H1 (cell line): Measurements from ENCODE around the gene RNF208. TPM values are rescaled to one million over a fixed set of nuclear protein-coding genes. Genes with fewer than 3 reads are reported as not detected.

Experiments
- CTCF ChIA-PET: fragments of 300-600 bp; sonication (Branson Sonifier 250); formaldehyde crosslinking; loops from one replicate; lab custom pipeline; 2021; ENCODE audit not compliant: partially characterized antibody; lab: Charles Lee
- POLR2A ChIA-PET: fragments of 300-600 bp; sonication (Branson Sonifier 250); formaldehyde crosslinking; loops from one replicate; lab custom pipeline; 2021; ENCODE audit warnings: inconsistent platforms; ENCODE audit not compliant: partially characterized antibody; lab: Charles Lee
- DNase-seq, 2 experiments: peaks; one replicate each; pipeline versions ENCODE4 v3.0.0 to v3.0.0-alpha.2; 2010 to 2022; ENCODE audit warnings: low spot score in 2 of 2, low read depth in 1 of 2, mixed read lengths in 1 of 2
- FAIRE-seq: peaks from 2 replicates; lab custom pipeline; 2011; peaks lifted over from hg19 to GRCh38; lab: Jason Lieb, UNC
- H2AFZ ChIP-seq: 2 replicates; pipeline ENCODE4 v1.8.1; 2012; ENCODE audit warnings: low read length, inconsistent platforms
- H2AK5ac ChIP-seq: 2 replicates; pipeline ENCODE4 v1.6.1; 2013; ENCODE audit warnings: low read depth, low read length
- H2BK120ac ChIP-seq: replicated peaks from 2 replicates; pipeline ENCODE3; 2013; ENCODE audit warnings: low read depth, low read length, inconsistent platforms
- H2BK12ac ChIP-seq: 2 replicates; pipeline ENCODE4 v1.6.1; 2013; ENCODE audit warnings: low read depth, low read length
- H2BK15ac ChIP-seq: 2 replicates; pipeline ENCODE4 v1.6.1; 2013; ENCODE audit warnings: low read length
- H2BK20ac ChIP-seq: 2 replicates; pipeline ENCODE4 v1.6.1; 2013; ENCODE audit warnings: low read length
- H2BK5ac ChIP-seq: 2 replicates; pipeline ENCODE4 v1.6.1; 2013; ENCODE audit warnings: low read depth, low read length
- H3K14ac ChIP-seq: 2 replicates; pipeline ENCODE4 v1.6.1; 2013; ENCODE audit warnings: inconsistent platforms; ENCODE audit not compliant: insufficient read length
- H3K18ac ChIP-seq: 2 replicates; pipeline ENCODE4 v1.6.1; 2013; ENCODE audit warnings: low read length; ENCODE audit errors: extremely low read depth
- H3K23ac ChIP-seq: 2 replicates; pipeline ENCODE4 v1.6.1; 2013; ENCODE audit warnings: inconsistent platforms; ENCODE audit not compliant: insufficient read length
- H3K23me2 ChIP-seq: 2 replicates; pipeline ENCODE4 v1.6.1; 2013; ENCODE audit warnings: low read depth, low read length
- H3K27ac ChIP-seq: 2 replicates; pipeline ENCODE4 v1.6.1; 2011; ENCODE audit warnings: low read depth, low read length, inconsistent platforms
- H3K27me3 ChIP-seq, 4 experiments: replicated peaks in 1 of 4; 1 replicate in 1 of 4; 2 replicates in 3 of 4; pipeline versions ENCODE4 v1.6.1 to v1.8.1; 2011 to 2013; ENCODE audit warnings: low read length in 3 of 4, mild to moderate bottlenecking in 3 of 4, inconsistent platforms in 2 of 4, mixed read lengths in 2 of 4, moderate library complexity in 1 of 4; ENCODE audit not compliant: control insufficient read depth in 3 of 4, insufficient read depth in 3 of 4; ENCODE audit errors: extremely low read depth in 1 of 4
- H3K36me3 ChIP-seq, 4 experiments: 2 replicates each; pipeline versions ENCODE4 v1.6.1 to v1.8.1; 2011 to 2013; ENCODE audit warnings: mild to moderate bottlenecking in 4 of 4, low read length in 3 of 4, moderate library complexity in 2 of 4, control low read depth in 1 of 4, inconsistent platforms in 1 of 4; ENCODE audit not compliant: insufficient read depth in 4 of 4, control insufficient read depth in 2 of 4
- H3K4ac ChIP-seq: replicated peaks from 2 replicates; pipeline ENCODE3; 2013; ENCODE audit warnings: low read length, low read depth, mixed read lengths, inconsistent platforms; ENCODE audit not compliant: insufficient read length
- H3K4me1 ChIP-seq, 4 experiments: replicated peaks in 1 of 4; 1 replicate in 1 of 4; 2 replicates in 3 of 4; pipeline versions ENCODE4 v1.6.1 to v1.8.1; 2011 to 2013; ENCODE audit warnings: low read length in 3 of 4, inconsistent platforms in 2 of 4, mixed read lengths in 1 of 4; ENCODE audit not compliant: insufficient read depth in 4 of 4, control insufficient read depth in 3 of 4
- H3K4me2 ChIP-seq, 2 experiments: 2 replicates each; pipeline versions ENCODE4 v1.6.1 to v1.8.1; 2011 to 2013; ENCODE audit warnings: low read depth in 2 of 2, low read length in 2 of 2, control low read depth in 1 of 2, inconsistent platforms in 1 of 2, mild to moderate bottlenecking in 1 of 2; ENCODE audit not compliant: insufficient read depth in 1 of 2
- H3K4me3 ChIP-seq, 4 experiments: fragments of 200-600, 300-600 bp in 1 of 4; sonication (generic), shearing (Covaris generic), sonication (Bioruptor Twin) in 1 of 4; 2 replicates each; pipeline versions ENCODE4 v1.5.1 to v1.8.1; 2011 to 2016; ENCODE audit warnings: low read length in 4 of 4, low read depth in 3 of 4, control low read depth in 2 of 4, inconsistent platforms in 2 of 4, mild to moderate bottlenecking in 2 of 4, mixed read lengths in 1 of 4, moderate library complexity in 1 of 4; ENCODE audit not compliant: insufficient read depth in 2 of 4; ENCODE audit errors: extremely low read depth in 1 of 4
- H3K56ac ChIP-seq: replicated peaks from 2 replicates; pipeline ENCODE3; 2013; ENCODE audit warnings: low read depth, mild to moderate bottlenecking, mixed read lengths, low read length, inconsistent platforms; ENCODE audit not compliant: insufficient read length
- H3K79me1 ChIP-seq: 2 replicates; pipeline ENCODE4 v1.6.1; 2013; ENCODE audit warnings: low read depth, low read length, control low read depth
- H3K79me2 ChIP-seq, 2 experiments: 2 replicates each; pipeline versions ENCODE4 v1.6.1 to v1.8.1; 2012 to 2013; ENCODE audit warnings: low read length in 2 of 2, mild to moderate bottlenecking in 2 of 2, inconsistent platforms in 1 of 2; ENCODE audit not compliant: insufficient read depth in 2 of 2, control insufficient read depth in 1 of 2
- H3K9ac ChIP-seq, 4 experiments: replicated peaks in 1 of 4; 1 replicate in 1 of 4; 2 replicates in 3 of 4; pipeline versions ENCODE4 v1.6.1 to v1.8.1; 2011 to 2013; ENCODE audit warnings: low read depth in 3 of 4, low read length in 3 of 4, control low read depth in 2 of 4, mild to moderate bottlenecking in 2 of 4, moderate library complexity in 2 of 4, inconsistent platforms in 1 of 4; ENCODE audit errors: extremely low read depth in 1 of 4
- H3K9me3 ChIP-seq, 2 experiments: 2 replicates each; pipeline versions ENCODE4 v1.6.1 to v1.8.1; 2012 to 2013; ENCODE audit warnings: mild to moderate bottlenecking in 2 of 2, moderate library complexity in 2 of 2, control low read depth in 1 of 2, inconsistent platforms in 1 of 2, low read depth in 1 of 2, low read length in 1 of 2, mixed read lengths in 1 of 2; ENCODE audit not compliant: insufficient read depth in 2 of 2
- H4K20me1 ChIP-seq, 2 experiments: replicated peaks in 1 of 2; 2 replicates each; pipeline versions ENCODE3 to v1.8.1; 2011 to 2013; ENCODE audit warnings: inconsistent platforms in 2 of 2, low read length in 2 of 2, mild to moderate bottlenecking in 1 of 2; ENCODE audit not compliant: insufficient read depth in 2 of 2, control insufficient read depth in 1 of 2
- H4K5ac ChIP-seq: 2 replicates; pipeline ENCODE4 v1.6.1; 2013; ENCODE audit warnings: low read length, low read depth, mixed read lengths, inconsistent platforms; ENCODE audit not compliant: insufficient read length
- H4K8ac ChIP-seq: 2 replicates; pipeline ENCODE4 v1.8.0; 2013; ENCODE audit warnings: mild to moderate bottlenecking, moderate library complexity, low read length, inconsistent platforms; ENCODE audit not compliant: insufficient read depth; ENCODE audit errors: extremely low read depth
- H4K91ac ChIP-seq: replicated peaks from 2 replicates; pipeline ENCODE3; 2013; ENCODE audit warnings: low read length, mixed read lengths, inconsistent platforms; ENCODE audit not compliant: insufficient read length
- ASH2L ChIP-seq: fragments of 200-600, 300-600 bp; sonication (generic); IDR thresholded peaks from one replicate; pipeline ENCODE4 v1.7.1; 2017; ENCODE audit warnings: low read length
- EGR1 ChIP-seq: IDR thresholded peaks from 2 replicates; pipeline ENCODE4 v1.6.1; 2011; ENCODE audit warnings: low read depth, low read length, borderline replicate concordance
- JUN ChIP-seq: IDR thresholded peaks from 2 replicates; pipeline ENCODE4 v1.6.1; 2011; ENCODE audit warnings: low read depth, mild to moderate bottlenecking, improper control_type of control experiment, low read length
- MAFK ChIP-seq: IDR thresholded peaks from 2 replicates; pipeline ENCODE4 v1.6.1; 2012; ENCODE audit warnings: low read depth, mild to moderate bottlenecking, improper control_type of control experiment, low read length
- PHF8 ChIP-seq: fragments of 200-600 bp; sonication (generic); conservative IDR thresholded peaks from 2 replicates; pipeline ENCODE4 v1.7.1; 2012; ENCODE audit warnings: low read depth, mild to moderate bottlenecking, inconsistent platforms, low read length, moderate library complexity
- SP1 ChIP-seq: IDR thresholded peaks from 2 replicates; pipeline ENCODE4 v1.6.1; 2011; ENCODE audit warnings: low read depth, low read length
- WGBS, 2 experiments: shearing (Covaris generic) in 1 of 2; methylation state at CpG; one replicate each; pipeline versions ENCODE4 v1.1.6 to v1.1.7; 2013 to 2015; ENCODE audit warnings: low lambda C conversion rate in 2 of 2, mixed read lengths in 2 of 2, inconsistent platforms in 1 of 2, low coverage in 1 of 2, missing lambda C conversion rate in 1 of 2; ENCODE audit not compliant: insufficient replicate concordance in 2 of 2, insufficient coverage in 1 of 2, insufficient read length in 1 of 2; ENCODE audit errors: extremely low coverage in 1 of 2, missing lambda C conversion rate in 1 of 2; 5-methylcytosine and 5-hydroxymethylcytosine counted together
- polyA plus RNA-seq, 7 experiments: library from polyadenylated mRNA; depleted of rRNA in 3 of 7; stranded (reverse) in 5 of 7; unstranded in 2 of 7; fragments of >200 nt in 5 of 7; fragments of 200-250 nt in 2 of 7; gene quantifications; 1 replicate in 5 of 7; 2 replicates in 1 of 7; 4 replicates in 1 of 7; pipeline versions ENCODE4 v1.2.1 to v1.2.3, GENCODE V29; 2011 to 2013; ENCODE audit warnings: missing spikeins in 2 of 7, mixed read lengths in 2 of 7
- total RNA-seq: library from RNA; stranded (reverse); fragmentation: NEBNext Ultra II Directional; extraction: Animal tissue kit (Norgen Biotek cat#: 25700); gene quantifications from 2 replicates; pipeline ENCODE4 v1.2.1, GENCODE V29; 2021
- TF ChIP-seq, protein P1 (sequence below): IDR thresholded peaks from 2 replicates; pipeline ENCODE4 v1.6.1; 2012; ENCODE audit warnings: inconsistent platforms
- TF ChIP-seq, protein P2 (sequence below): IDR thresholded peaks from 2 replicates; pipeline ENCODE4 v1.6.1; 2012; ENCODE audit warnings: low read length, inconsistent platforms
- TF ChIP-seq, protein P3 (sequence below): IDR thresholded peaks from 2 replicates; pipeline ENCODE4 v1.6.1; 2011; ENCODE audit warnings: low read depth, mild to moderate bottlenecking, low read length; ENCODE audit not compliant: insufficient read depth

Gene RNF208
- total and polyA plus RNA-seq, 2 of the 8 experiments (the other 6 are each of a cell fraction or from before 2014, with no cell fraction given) = 2.7 to 7.7 TPM

GRCh38 chr9:137184881-137185660 lies 37.0 kb downstream of the RNF208 start:
- H3K23me2 ChIP-seq = peaks cover 8% of the 10 kb centered on the region; the same call in 1 of the 2 replicates
- 96% methylated on average over 48 of the region's 48 CpGs; no CpG with 5 or more reads in 1 of the 2 experiments for WGBS, 2 experiments
- peak overlapping the region; percentile 68; the same call in 1 of the 2 replicates for H4K8ac ChIP-seq
- H3K18ac ChIP-seq = no peak overlapping the region
- H4K91ac ChIP-seq = no peak overlapping the region
- no peak overlapping the region for H2AK5ac ChIP-seq
- H3K79me2 ChIP-seq = peaks cover 0 to 29% of the 10 kb centered on the region in 2 experiments; a peak in 2 of 4 replicates
- no peak overlapping the region for H2AFZ ChIP-seq
- POLR2A ChIA-PET = interaction anchor here (0.6 to 1.5 kb wide), 3 partner anchors 9 to 225 kb away, joined by 3 to 4 read pairs (median 3); partner anchors contain the start of gene TPRN
- H3K27ac ChIP-seq = no peak overlapping the region
- H3K27me3 ChIP-seq = no peaks in the 10 kb centered on the region; a peak in 1 of 7 replicates
- no peak overlapping the region for H3K4me3 ChIP-seq
- DNase-seq (no peak), FAIRE-seq (no peak)
- H2BK5ac ChIP-seq = no peak overlapping the region
- H4K5ac ChIP-seq = no peak overlapping the region
- no peak overlapping the region for H3K4me2 ChIP-seq
- H3K23ac ChIP-seq = no peak overlapping the region
- peaks cover 3 to 29% of the 10 kb centered on the region in 2 experiments for H4K20me1 ChIP-seq
- no peaks in the 10 kb centered on the region for H3K9me3 ChIP-seq
- no peak overlapping the region for H2BK15ac ChIP-seq
- peaks cover 3 to 37% (median 12%) of the 10 kb centered on the region in 4 experiments; a peak in 7 of 8 replicates for H3K36me3 ChIP-seq
- no peak overlapping the region for H2BK120ac ChIP-seq
- no peak overlapping the region for H3K9ac ChIP-seq
- no peak overlapping the region for H3K56ac ChIP-seq
- H3K14ac ChIP-seq = no peak overlapping the region
- H3K79me1 ChIP-seq = peaks cover 5% of the 10 kb centered on the region
- no peak overlapping the region for H2BK20ac ChIP-seq
- no peak overlapping the region for H2BK12ac ChIP-seq
- CTCF ChIA-PET = interaction anchor here (5.4 kb wide), 1 partner anchor 9 kb away, joined by 47 read pairs; no protein-coding TSS in a partner anchor
- H3K4me1 ChIP-seq = peaks cover 0 to 17% (median 6%) of the 10 kb centered on the region in 4 experiments; a peak in 5 of 7 replicates
- no peak overlapping the region for H3K4ac ChIP-seq
- TF ChIP-seq JUN (no peak), PHF8 (no peak), SP1 (no peak), ASH2L (no peak), MAFK (no peak), EGR1 (no peak)
- TF ChIP-seq, protein P1, sequence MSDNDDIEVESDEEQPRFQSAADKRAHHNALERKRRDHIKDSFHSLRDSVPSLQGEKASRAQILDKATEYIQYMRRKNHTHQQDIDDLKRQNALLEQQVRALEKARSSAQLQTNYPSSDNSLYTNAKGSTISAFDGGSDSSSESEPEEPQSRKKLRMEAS = no peak
- TF ChIP-seq, protein P2, sequence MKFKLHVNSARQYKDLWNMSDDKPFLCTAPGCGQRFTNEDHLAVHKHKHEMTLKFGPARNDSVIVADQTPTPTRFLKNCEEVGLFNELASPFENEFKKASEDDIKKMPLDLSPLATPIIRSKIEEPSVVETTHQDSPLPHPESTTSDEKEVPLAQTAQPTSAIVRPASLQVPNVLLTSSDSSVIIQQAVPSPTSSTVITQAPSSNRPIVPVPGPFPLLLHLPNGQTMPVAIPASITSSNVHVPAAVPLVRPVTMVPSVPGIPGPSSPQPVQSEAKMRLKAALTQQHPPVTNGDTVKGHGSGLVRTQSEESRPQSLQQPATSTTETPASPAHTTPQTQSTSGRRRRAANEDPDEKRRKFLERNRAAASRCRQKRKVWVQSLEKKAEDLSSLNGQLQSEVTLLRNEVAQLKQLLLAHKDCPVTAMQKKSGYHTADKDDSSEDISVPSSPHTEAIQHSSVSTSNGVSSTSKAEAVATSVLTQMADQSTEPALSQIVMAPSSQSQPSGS = no peak
- TF ChIP-seq, protein P3, sequence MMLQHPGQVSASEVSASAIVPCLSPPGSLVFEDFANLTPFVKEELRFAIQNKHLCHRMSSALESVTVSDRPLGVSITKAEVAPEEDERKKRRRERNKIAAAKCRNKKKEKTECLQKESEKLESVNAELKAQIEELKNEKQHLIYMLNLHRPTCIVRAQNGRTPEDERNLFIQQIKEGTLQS = no peak
